Left kidney (tissue), 2 donors: ENCODE results near the gene VAMP3. TPM values are rescaled to one million over a fixed set of nuclear protein-coding genes. Genes with fewer than 3 reads are reported as not detected.

Source experiments
- DNase-seq: peaks from one replicate; pipeline ENCODE4 v3.0.0-alpha.2; 2013
- polyA plus RNA-seq: library from polyadenylated mRNA; unstranded; fragments of 120-200 nt; gene quantifications from one replicate; pipeline ENCODE4 v1.2.1, GENCODE V29; 2013; ENCODE audit not compliant: insufficient read length

The VAMP3 gene
- polyA plus RNA-seq, 1 donor: 107 TPM

- DNase-seq: no peak
Observed at GRCh38 chr1:7809742-7810141, 38.6 kb downstream of the VAMP3 start.

GRCh38 chr1:7810395-7810794, 39.3 kb downstream of the VAMP3 start:
- no peak for DNase-seq

- no peak for DNase-seq
Observed at GRCh38 chr1:7811476-7811875, 40.4 kb downstream of the VAMP3 start.

- DNase-seq: no peak
Observed at GRCh38 chr1:7813677-7814373, 42.7 kb downstream of the VAMP3 start.

- DNase-seq: no peak
Observed at GRCh38 chr1:7821282-7821681, 50.2 kb downstream of the VAMP3 start.

- DNase-seq: no peak
Observed at GRCh38 chr1:7824701-7825100, 53.6 kb downstream of the VAMP3 start.

GRCh38 chr1:7826363-7826762, 55.3 kb downstream of the VAMP3 start:
- no peak for DNase-seq

GRCh38 chr1:7827126-7827955, 56.2 kb downstream of the VAMP3 start:
- DNase-seq: no peak

Other genes with a start within 250 kb of the VAMP3 start
- gene PER3, start 13.0 kb downstream of the VAMP3 start, polyA plus RNA-seq: 18.9 TPM
- gene UTS2, start 81.8 kb downstream of the VAMP3 start, polyA plus RNA-seq: not detected
- 0.13 TPM for gene TNFRSF9, start 169.5 kb downstream of the VAMP3 start, polyA plus RNA-seq
- 305 TPM for gene PARK7, start 190.4 kb downstream of the VAMP3 start, polyA plus RNA-seq